PC-9 (cell line): ENCODE data around the gene DNAJC21. TPM values are rescaled to one million over a fixed set of nuclear protein-coding genes. Genes with fewer than 3 reads are reported as not detected.

Experiments
- BruUV-seq: library from RNA; stranded (reverse); fragments of 400-500 nt; replicated peaks from 2 replicates; lab custom pipeline; 2021; lab: Mats Ljungman, UMichigan
- CTCF ChIA-PET: fragments of 300-600 bp; sonication (Branson Sonifier 250); formaldehyde crosslinking; loops from one replicate; lab custom pipeline; 2022; ENCODE audit warnings: antibody characterized with exemption; lab: Charles Lee
- POLR2A ChIA-PET: fragments of 300-600 bp; sonication (Branson Sonifier 250); formaldehyde crosslinking; loops from one replicate; lab custom pipeline; 2022; ENCODE audit warnings: antibody characterized with exemption; ENCODE audit not compliant: unreplicated experiment; lab: Charles Lee
- DNase-seq, 2 experiments: peaks; one replicate each; pipeline versions ENCODE4 v3.0.0 to v3.0.0-alpha.2; 2015 to 2022; ENCODE audit warnings: mixed read lengths in 1 of 2
- H2AFZ ChIP-seq: fragments of 200-600 bp; sonication (generic); 2 replicates; pipeline ENCODE4 v1.8.1; 2017; ENCODE audit warnings: antibody characterized with exemption
- H3F3A ChIP-seq: fragments of 200-600 bp; sonication (generic); 2 replicates; pipeline ENCODE4 v1.8.1; 2017; ENCODE audit warnings: antibody characterized with exemption, mild to moderate bottlenecking, low read depth; ENCODE audit not compliant: insufficient read depth
- H3K27ac ChIP-seq: fragments of 200-600 bp; sonication (generic); 2 replicates; pipeline ENCODE4 v1.6.1; 2016; ENCODE audit warnings: mixed run types
- H3K27me3 ChIP-seq: fragments of 200-600 bp; sonication (generic); 2 replicates; pipeline ENCODE4 v1.6.1; 2016; ENCODE audit warnings: low read depth, mixed run types; ENCODE audit not compliant: insufficient read depth
- H3K36me3 ChIP-seq: fragments of 200-600 bp; sonication (generic); 2 replicates; pipeline ENCODE4 v1.6.1; 2016; ENCODE audit warnings: low read depth, mixed run types
- H3K4me1 ChIP-seq: fragments of 200-600 bp; sonication (generic); replicated peaks from 2 replicates; pipeline ENCODE4 v1.6.1; 2016; ENCODE audit warnings: mixed run types; ENCODE audit not compliant: insufficient read depth
- H3K4me2 ChIP-seq: fragments of 200-600 bp; sonication (generic); 2 replicates; pipeline ENCODE4 v1.6.1; 2017; ENCODE audit warnings: mixed run types
- H3K4me3 ChIP-seq: fragments of 200-600 bp; sonication (generic); 2 replicates; pipeline ENCODE4 v1.6.1; 2016; ENCODE audit warnings: mixed run types
- H3K79me2 ChIP-seq: fragments of 200-600 bp; sonication (generic); 2 replicates; pipeline ENCODE4 v1.6.1; 2017; ENCODE audit warnings: low read depth, mixed run types
- H3K9me2 ChIP-seq: fragments of 200-600 bp; sonication (generic); 2 replicates; pipeline ENCODE4 v1.8.1; 2017; ENCODE audit warnings: mild to moderate bottlenecking; ENCODE audit not compliant: insufficient read depth
- H3K9me3 ChIP-seq: fragments of 200-600 bp; sonication (generic); 2 replicates; pipeline ENCODE4 v1.8.1; 2016; ENCODE audit warnings: low read depth; ENCODE audit not compliant: insufficient read depth
- H4K20me1 ChIP-seq: fragments of 200-600 bp; sonication (generic); 2 replicates; pipeline ENCODE4 v1.8.1; 2017; ENCODE audit not compliant: insufficient read depth
- EZH2 ChIP-seq: fragments of 200-600 bp; sonication (generic); IDR thresholded peaks from 2 replicates; pipeline ENCODE4 v1.8.0; 2017; ENCODE audit warnings: antibody characterized with exemption, low read depth
- intact Hi-C: fragments of 100-400 bp; cut with micrococcal nuclease; formaldehyde crosslinking; loops from one replicate; pipeline ENCODE4 v1.10.0; 2022; ENCODE audit not compliant: unreplicated experiment
- total RNA-seq: library from RNA; stranded (reverse); gene quantifications from 2 replicates; pipeline ENCODE4 v1.2.3, GENCODE V29; 2021
- TF ChIP-seq, protein P1 (sequence below): fragments of 200-600 bp; sonication (generic); conservative IDR thresholded peaks from 2 replicates; pipeline ENCODE4 v1.6.1; 2017; ENCODE audit warnings: mixed run types, antibody characterized with exemption, mild to moderate bottlenecking, moderate library complexity

The DNAJC21 gene
- total RNA-seq, 1 experiment from 2014 or later: 128 TPM

DNA sequence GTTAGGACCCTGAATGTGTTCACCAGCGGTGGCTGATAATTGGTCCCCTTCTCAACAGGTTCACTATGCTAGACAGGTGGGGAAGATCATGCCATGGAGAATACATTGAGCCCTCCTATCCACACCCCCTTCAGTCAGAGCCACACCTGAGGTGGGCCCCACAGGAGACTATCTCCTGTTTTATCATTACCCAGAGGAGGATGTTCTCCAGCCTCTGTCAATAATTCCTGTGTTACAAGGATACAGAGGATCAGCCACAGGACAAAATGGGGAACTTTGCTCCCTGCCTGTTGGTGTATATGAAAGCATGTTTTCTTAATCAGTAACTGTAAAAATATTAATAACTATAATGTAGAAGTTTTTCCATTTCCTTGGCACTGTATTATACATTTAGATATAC is 40.0 kb upstream of the DNAJC21 start:
- Histone ChIP-seq H3K9me2 (no peaks in the 10 kb centered on the region), H2AFZ (no peak overlapping the region), H3K27me3 (no peaks in the 10 kb centered on the region), H3K36me3 (no peaks in the 10 kb centered on the region), H4K20me1 (no peaks in the 10 kb centered on the region), H3K4me1 (no peaks in the 10 kb centered on the region), H3K4me2 (no peak overlapping the region), H3F3A (no peaks in the 10 kb centered on the region), H3K9me3 (no peaks in the 10 kb centered on the region), H3K79me2 (no peaks in the 10 kb centered on the region), H3K4me3 (no peak overlapping the region), H3K27ac (no peak overlapping the region)
- ChIA-PET POLR2A (no interaction called here), CTCF (interaction anchor here (0.6 kb wide), 1 partner anchor 28 kb away, joined by 3 read pairs; no protein-coding TSS in a partner anchor)
- BruUV-seq: no TSS peak
- intact Hi-C loops: no loop called here
- no peak for TF ChIP-seq EZH2
- TF ChIP-seq, protein P1, sequence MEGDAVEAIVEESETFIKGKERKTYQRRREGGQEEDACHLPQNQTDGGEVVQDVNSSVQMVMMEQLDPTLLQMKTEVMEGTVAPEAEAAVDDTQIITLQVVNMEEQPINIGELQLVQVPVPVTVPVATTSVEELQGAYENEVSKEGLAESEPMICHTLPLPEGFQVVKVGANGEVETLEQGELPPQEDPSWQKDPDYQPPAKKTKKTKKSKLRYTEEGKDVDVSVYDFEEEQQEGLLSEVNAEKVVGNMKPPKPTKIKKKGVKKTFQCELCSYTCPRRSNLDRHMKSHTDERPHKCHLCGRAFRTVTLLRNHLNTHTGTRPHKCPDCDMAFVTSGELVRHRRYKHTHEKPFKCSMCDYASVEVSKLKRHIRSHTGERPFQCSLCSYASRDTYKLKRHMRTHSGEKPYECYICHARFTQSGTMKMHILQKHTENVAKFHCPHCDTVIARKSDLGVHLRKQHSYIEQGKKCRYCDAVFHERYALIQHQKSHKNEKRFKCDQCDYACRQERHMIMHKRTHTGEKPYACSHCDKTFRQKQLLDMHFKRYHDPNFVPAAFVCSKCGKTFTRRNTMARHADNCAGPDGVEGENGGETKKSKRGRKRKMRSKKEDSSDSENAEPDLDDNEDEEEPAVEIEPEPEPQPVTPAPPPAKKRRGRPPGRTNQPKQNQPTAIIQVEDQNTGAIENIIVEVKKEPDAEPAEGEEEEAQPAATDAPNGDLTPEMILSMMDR: no peak
- DNase-seq: no peak

DNA sequence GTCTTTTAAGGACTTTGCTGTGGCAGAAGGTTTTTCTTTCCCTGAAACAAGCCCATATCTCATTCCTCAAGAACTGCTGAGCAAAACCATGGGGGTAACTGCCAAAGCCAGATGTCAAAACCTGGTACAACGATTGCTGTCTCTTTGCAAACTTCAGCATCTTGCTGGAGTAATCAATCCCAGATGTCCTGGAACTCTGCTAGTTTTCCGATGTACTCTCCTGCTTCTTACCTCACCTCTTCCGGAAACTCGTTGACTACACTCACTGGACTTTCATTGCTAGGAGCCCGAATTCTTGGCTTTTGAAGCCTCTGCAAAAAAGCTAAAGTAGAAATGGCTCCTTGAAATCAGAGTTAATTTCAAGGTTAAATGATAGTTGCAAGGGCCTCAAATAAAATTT is 37.4 kb upstream of the DNAJC21 start:
- Histone ChIP-seq H3K9me2 (no peaks in the 10 kb centered on the region), H3K4me1 (peaks cover 5% of the 10 kb centered on the region; the same call in 1 of the 2 replicates), H3K27ac (no peak overlapping the region), H4K20me1 (no peaks in the 10 kb centered on the region), H3K9me3 (no peaks in the 10 kb centered on the region), H3K4me2 (no peak overlapping the region), H3F3A (no peaks in the 10 kb centered on the region), H3K79me2 (no peaks in the 10 kb centered on the region), H3K4me3 (no peak overlapping the region), H3K36me3 (no peaks in the 10 kb centered on the region), H3K27me3 (no peaks in the 10 kb centered on the region), H2AFZ (no peak overlapping the region)
- BruUV-seq: no TSS peak
- DNase-seq: no peak
- TF ChIP-seq EZH2: no peak
- TF ChIP-seq, protein P1: no peak
- CTCF ChIA-PET: no interaction called here
- POLR2A ChIA-PET: no interaction called here
- intact Hi-C loops: no loop called here

DNA sequence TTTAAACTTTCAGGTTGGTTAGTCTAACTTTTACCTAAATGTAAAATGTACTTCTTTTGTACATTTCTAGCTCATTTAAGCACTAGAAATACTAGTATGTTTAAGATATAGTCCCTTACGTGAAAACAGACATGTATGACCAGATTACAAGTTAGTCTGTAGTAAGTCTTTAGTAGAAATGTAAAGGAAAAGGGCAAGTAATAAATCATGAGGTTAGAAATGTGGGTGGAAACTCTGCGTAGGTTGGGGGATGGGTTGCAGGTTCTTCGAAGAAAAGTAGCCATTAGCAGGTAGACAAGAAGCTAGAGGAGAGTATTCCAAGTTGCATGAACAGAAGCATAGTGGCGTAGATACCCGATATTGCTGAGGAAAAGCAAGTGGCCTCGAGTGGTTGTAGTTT is 36.9 kb upstream of the DNAJC21 start:
- no TSS peak for BruUV-seq
- Histone ChIP-seq H3K4me2 (no peak overlapping the region), H3K9me3 (no peaks in the 10 kb centered on the region), H2AFZ (no peak overlapping the region), H3K4me1 (peaks cover 5% of the 10 kb centered on the region), H4K20me1 (no peaks in the 10 kb centered on the region), H3K36me3 (no peaks in the 10 kb centered on the region), H3K9me2 (no peaks in the 10 kb centered on the region), H3K27ac (no peak overlapping the region), H3K27me3 (no peaks in the 10 kb centered on the region), H3K4me3 (no peak overlapping the region), H3F3A (no peaks in the 10 kb centered on the region), H3K79me2 (no peaks in the 10 kb centered on the region)
- no peak for TF ChIP-seq EZH2
- intact Hi-C loops: no loop called here
- no peak for DNase-seq
- CTCF ChIA-PET: interaction anchor here (0.7 kb wide), 1 partner anchor 369 kb away, joined by 3 read pairs; no protein-coding TSS in a partner anchor
- POLR2A ChIA-PET: no interaction called here

DNA sequence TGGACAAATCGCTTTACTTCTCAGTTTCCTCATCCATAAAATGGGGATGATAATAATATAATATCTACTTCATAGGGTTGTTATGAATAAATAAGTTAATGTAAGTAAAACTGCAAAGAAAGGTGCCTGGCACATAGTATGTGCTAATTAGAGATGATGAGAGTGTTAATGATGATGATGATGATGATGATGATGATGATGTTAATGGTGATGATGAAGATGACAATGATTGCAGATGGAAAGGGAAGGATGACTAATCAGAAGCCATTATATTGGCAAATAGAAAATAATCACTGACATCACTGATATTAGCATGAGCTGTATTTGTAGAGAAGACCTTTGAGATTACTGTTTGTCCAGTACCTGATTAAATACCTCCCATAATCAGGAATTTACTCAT is 34.6 kb upstream of the DNAJC21 start:
- Histone ChIP-seq H3K79me2 (no peaks in the 10 kb centered on the region), H3K4me2 (no peak overlapping the region), H3K27me3 (no peaks in the 10 kb centered on the region), H2AFZ (no peak overlapping the region), H4K20me1 (no peaks in the 10 kb centered on the region), H3K9me2 (no peaks in the 10 kb centered on the region), H3K36me3 (no peaks in the 10 kb centered on the region), H3K4me3 (no peak overlapping the region), H3F3A (peaks cover 14% of the 10 kb centered on the region; the same call in 1 of the 2 replicates), H3K9me3 (no peaks in the 10 kb centered on the region), H3K27ac (no peak overlapping the region), H3K4me1 (peaks cover 17% of the 10 kb centered on the region)
- ChIA-PET POLR2A (no interaction called here), CTCF (interaction anchor here (1.6 kb wide), 1 partner anchor 371 kb away, joined by 3 read pairs; no protein-coding TSS in a partner anchor)
- BruUV-seq: no TSS peak
- intact Hi-C loops: no loop called here
- no peak for DNase-seq
- TF ChIP-seq, protein P1: no peak
- no peak for TF ChIP-seq EZH2
